IPS-20b (cell line): Measurements from ENCODE around the gene ATP7B.

ENCODE experiments used
- H3K27ac ChIP-seq: one replicate; pipeline ENCODE4 v1.5.1; 2013; ENCODE audit warnings: low read length
- H3K27me3 ChIP-seq: 2 replicates; pipeline ENCODE4 v1.6.1; 2013; ENCODE audit warnings: mild to moderate bottlenecking, low read length, inconsistent platforms; ENCODE audit not compliant: insufficient read depth
- H3K36me3 ChIP-seq: 2 replicates; pipeline ENCODE4 v1.6.1; 2013; ENCODE audit warnings: low read depth, mild to moderate bottlenecking, inconsistent platforms, low read length, moderate library complexity; ENCODE audit not compliant: insufficient read depth
- H3K4me1 ChIP-seq: 2 replicates; pipeline ENCODE4 v1.6.1; 2013; ENCODE audit warnings: mild to moderate bottlenecking, control low read depth, inconsistent platforms, low read length, moderate library complexity; ENCODE audit not compliant: insufficient read depth
- H3K4me3 ChIP-seq: 2 replicates; pipeline ENCODE4 v1.5.1; 2013; ENCODE audit warnings: mild to moderate bottlenecking, low read length, inconsistent platforms
- H3K9ac ChIP-seq: 2 replicates; pipeline ENCODE4 v1.6.1; 2013; ENCODE audit warnings: low read depth, mild to moderate bottlenecking, inconsistent platforms, low read length, moderate library complexity
- H3K9me3 ChIP-seq: 2 replicates; pipeline ENCODE4 v1.6.1; 2013; ENCODE audit warnings: mild to moderate bottlenecking, low read depth, low read length, inconsistent platforms; ENCODE audit not compliant: insufficient read depth

The ATP7B gene

GRCh38 chr13:51892657-51893056 lies 118.6 kb downstream of the ATP7B start:
- H3K9ac ChIP-seq, result no peak overlapping the region
- H3K9me3 ChIP-seq, result no peaks in the 10 kb centered on the region
- H3K27ac ChIP-seq, result no peak overlapping the region
- no peaks in the 10 kb centered on the region for H3K4me1 ChIP-seq
- H3K27me3 ChIP-seq, result no peaks in the 10 kb centered on the region
- no peak overlapping the region for H3K4me3 ChIP-seq
- H3K36me3 ChIP-seq, result no peaks in the 10 kb centered on the region

GRCh38 chr13:51887468-51887867 lies 123.8 kb downstream of the ATP7B start:
- Histone ChIP-seq H3K4me3 (no peak overlapping the region), H3K36me3 (no peaks in the 10 kb centered on the region), H3K4me1 (no peaks in the 10 kb centered on the region), H3K9ac (no peak overlapping the region), H3K27me3 (no peaks in the 10 kb centered on the region), H3K27ac (no peak overlapping the region), H3K9me3 (no peaks in the 10 kb centered on the region)

- Histone ChIP-seq H3K27me3 (no peaks in the 10 kb centered on the region), H3K4me3 (no peak overlapping the region), H3K9me3 (no peaks in the 10 kb centered on the region), H3K4me1 (no peaks in the 10 kb centered on the region), H3K27ac (no peak overlapping the region), H3K36me3 (no peaks in the 10 kb centered on the region), H3K9ac (no peak overlapping the region)
These were observed 125.6 kb downstream of the ATP7B start for GRCh38 chr13:51885651-51886050.

GRCh38 chr13:51883226-51883600 lies 128.0 kb downstream of the ATP7B start:
- Histone ChIP-seq H3K4me1 (no peaks in the 10 kb centered on the region), H3K4me3 (no peak overlapping the region), H3K9ac (no peak overlapping the region), H3K27me3 (no peaks in the 10 kb centered on the region), H3K36me3 (no peaks in the 10 kb centered on the region), H3K9me3 (no peaks in the 10 kb centered on the region), H3K27ac (no peak overlapping the region)
